Superior temporal gyrus (tissue), 1 donor: ENCODE measurements around the gene ABAT.

Source experiments
- DNase-seq: peaks from one replicate; pipeline ENCODE4 v3.0.0-alpha.2; 2016; ENCODE audit errors: extremely low spot score

ABAT gene

DNA sequence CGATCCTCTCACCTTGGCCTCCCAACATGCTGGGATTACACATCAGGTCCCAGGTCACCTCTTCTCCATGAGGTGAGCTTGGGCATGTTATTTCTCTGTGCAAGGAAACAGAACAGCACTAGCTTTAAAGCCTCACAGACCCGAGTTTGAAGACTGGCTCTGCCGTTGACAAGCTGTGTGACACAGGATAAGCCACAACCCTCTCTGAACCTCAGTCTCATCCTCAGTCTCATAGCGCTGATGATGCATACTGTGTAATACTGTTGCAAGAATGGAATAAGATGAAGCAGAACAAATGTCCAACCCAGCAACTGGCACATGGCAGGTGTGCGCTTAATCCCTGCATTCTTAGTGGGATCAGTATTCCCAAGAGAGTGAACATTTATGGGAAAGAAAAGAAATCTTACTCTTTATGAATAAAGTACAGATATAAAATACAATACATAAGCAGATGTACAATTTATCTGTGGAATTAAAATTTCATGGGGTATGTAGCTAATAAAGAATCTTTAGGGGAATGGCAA lies 43.5 kb downstream of the ABAT start:
- DNase-seq: no peak

DNA sequence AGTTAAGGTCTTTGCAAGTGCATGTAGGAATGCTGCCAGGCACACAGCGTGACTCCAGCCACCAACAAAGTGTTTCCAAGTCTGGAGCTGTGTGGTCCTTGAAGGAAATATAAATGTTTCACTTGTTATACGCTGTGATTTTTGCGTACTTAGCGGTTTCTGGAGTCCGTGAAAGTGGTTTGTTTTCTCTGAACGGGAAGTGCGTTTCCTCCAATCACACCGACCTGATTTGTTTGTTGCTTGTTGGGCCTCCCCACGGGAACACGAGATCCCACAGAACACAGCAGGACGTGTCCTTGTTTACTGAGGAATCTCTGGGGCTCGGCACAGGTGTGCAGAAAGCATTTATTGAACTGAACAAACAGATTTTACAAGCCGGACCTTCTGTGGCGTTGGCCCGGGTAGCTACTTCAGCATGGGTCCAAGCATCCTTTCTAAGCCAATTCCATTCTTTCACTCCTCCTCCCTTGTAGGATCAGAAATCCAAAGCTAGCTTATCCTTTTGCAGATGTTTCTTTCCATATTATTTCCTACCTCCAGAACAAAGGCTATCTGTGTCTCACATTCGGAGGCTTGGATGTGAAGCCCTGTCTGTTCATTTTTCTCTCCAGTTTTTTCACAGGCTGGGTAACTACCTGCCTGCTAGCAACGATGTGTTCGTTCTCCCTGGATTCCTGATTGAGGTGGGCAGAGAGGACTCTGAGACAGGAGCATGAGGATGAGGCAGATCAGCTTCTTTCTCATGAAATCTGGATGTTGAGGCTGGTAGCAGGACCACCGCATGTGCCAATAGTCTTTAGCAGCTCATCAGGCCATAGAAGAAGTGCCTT lies 44.6 kb downstream of the ABAT start:
- no peak for DNase-seq

- peak; percentile 42 for DNase-seq
Observed at GRCh38 chr16:8720080-8720966, 45.9 kb downstream of the ABAT start.

DNA sequence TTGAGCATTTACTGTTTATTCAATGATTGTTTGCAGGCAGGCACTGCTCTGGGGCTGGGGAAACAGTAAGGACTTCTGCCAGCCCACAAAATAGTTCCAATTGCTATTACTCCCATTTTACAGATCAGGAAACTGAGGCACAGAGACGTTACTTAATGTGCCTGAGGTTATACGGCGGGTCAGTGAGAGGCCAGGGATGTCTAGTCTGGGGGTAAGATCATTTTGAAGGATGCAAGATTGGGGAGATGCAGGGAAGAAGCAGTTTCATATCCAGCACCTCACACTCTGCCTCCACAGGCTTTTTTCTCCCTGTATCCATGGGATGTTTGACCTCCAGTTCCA lies 46.5 kb downstream of the ABAT start:
- no peak for DNase-seq

DNA sequence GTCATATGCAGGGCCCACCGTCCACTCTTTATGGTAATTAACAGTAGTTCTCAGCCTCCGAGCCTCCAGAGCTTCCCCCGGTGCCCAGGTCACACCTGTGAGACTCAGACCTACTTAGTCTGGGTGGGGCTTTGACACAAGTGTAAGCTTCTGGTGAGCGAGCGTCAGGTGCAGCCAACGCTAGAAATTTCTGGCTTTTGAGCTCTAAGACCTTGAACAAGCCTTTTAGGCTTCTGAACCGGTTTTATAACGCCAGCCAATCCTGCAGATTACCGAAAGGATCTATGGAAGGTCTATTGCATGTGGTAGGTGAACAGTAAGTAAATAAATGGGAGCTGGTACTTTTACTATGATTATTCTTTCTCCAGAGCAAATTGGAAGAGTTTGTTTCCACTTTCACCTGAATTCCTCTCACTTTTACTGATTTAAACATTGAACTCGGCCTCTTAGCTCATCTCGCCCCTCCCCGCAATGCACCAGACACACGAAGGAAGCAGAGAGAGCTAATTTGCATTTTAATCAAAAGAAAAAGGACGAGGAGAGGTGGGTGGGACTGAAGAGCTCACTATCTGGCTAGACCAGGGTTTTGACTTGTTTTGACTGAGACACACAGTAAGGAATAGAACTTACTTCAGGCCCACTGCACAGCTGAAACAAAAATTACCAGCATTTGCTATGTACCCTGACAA lies 47.1 kb downstream of the ABAT start:
- DNase-seq: no peak

GRCh38 chr16:8722025-8722348 lies 47.6 kb downstream of the ABAT start:
- no peak for DNase-seq

- DNase-seq: no peak
Observed at GRCh38 chr16:8725513-8726178, 51.2 kb downstream of the ABAT start.

- no peak for DNase-seq
Observed at GRCh38 chr16:8727131-8727806, 52.9 kb downstream of the ABAT start.

DNA sequence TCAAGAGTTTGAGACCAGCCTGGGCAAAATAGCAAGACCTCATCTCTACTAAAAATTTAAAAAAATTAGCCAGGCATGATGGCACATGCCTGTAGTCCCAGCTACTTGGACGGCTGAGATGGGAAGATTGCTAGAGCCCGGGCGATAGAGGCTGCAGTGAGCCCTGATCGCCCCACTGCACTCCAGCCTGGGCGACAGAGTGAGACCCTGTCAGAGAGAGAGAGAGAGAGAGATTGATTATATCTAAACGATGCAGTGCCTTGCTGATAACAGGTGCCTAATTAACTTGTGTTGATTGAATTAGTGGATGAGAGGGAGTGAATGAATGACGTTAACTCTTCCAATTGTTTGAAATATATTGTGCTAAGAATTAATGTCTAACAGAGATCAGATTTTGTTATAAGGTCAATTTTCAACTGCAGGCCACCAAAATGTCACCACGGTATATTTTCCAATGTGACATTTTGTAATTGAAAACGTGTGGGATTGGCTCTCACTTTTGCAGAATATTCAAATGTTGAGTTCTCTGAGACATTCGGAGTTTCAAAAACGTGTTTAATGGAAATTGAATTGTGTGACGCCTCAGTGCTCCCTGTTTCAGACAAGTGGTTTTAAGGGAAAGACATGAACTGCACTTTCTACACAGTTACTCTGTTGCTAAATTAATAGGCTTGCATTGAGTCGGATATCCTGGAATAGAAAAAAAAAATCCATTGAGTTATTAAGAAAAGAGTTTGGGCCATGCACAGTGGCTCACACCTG lies 53.6 kb downstream of the ABAT start:
- DNase-seq: no peak

DNA sequence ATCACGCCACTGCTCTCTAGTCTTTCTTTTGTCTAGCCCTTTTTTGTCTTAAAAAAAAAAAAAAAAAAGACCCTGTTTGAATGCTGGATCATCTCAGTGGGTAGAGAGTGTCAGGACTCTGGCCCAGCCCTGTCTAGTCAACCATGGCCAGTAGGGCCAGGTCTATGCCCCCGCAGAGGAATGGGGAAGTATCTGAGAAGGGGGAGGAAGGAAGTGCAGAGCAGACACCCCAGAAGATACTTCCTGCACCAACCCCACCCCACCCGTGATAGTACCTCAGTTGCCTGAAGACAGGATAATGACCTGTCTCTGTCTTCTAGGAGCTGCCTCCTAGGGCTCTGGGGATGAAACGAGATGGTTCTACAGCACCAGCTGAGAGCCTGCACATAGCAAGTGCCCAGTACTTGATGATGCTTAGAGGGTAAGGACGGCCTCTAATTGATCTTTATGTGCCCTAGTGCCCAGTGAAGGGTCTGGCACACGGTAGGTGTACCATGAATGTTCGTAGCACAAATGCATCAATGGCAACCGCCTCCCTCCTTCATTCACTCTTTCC lies 55.4 kb downstream of the ABAT start:
- no peak for DNase-seq

- no peak for DNase-seq
Observed at GRCh38 chr16:8730335-8730915, 56.0 kb downstream of the ABAT start.

GRCh38 chr16:8733849-8734540 lies 59.6 kb downstream of the ABAT start:
- no peak for DNase-seq

DNA sequence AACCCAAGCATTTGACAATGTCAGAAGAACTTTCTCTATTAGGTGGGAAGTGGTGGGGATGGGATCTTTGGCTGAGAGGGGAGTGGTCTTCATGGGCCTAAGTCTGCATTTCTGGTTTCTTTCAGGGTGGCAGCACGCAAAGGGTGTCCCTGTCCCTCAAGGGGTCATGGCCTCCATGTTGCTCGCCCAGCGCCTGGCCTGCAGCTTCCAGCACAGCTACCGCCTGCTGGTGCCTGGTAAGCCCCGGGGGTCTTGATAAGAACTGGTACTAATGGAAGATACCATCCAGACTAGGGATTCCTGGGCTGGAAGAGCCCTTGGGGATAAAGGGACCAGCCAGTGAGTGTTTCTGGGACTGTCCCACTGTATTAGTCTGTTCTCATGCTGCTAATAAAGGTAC lies 61.2 kb downstream of the ABAT start:
- no peak for DNase-seq

- DNase-seq: no peak
Observed at GRCh38 chr16:8736123-8736668, 61.8 kb downstream of the ABAT start.

- DNase-seq: no peak
Observed at GRCh38 chr16:8739151-8739550, 64.7 kb downstream of the ABAT start.

GRCh38 chr16:8739989-8740704 lies 65.7 kb downstream of the ABAT start:
- no peak for DNase-seq

DNA sequence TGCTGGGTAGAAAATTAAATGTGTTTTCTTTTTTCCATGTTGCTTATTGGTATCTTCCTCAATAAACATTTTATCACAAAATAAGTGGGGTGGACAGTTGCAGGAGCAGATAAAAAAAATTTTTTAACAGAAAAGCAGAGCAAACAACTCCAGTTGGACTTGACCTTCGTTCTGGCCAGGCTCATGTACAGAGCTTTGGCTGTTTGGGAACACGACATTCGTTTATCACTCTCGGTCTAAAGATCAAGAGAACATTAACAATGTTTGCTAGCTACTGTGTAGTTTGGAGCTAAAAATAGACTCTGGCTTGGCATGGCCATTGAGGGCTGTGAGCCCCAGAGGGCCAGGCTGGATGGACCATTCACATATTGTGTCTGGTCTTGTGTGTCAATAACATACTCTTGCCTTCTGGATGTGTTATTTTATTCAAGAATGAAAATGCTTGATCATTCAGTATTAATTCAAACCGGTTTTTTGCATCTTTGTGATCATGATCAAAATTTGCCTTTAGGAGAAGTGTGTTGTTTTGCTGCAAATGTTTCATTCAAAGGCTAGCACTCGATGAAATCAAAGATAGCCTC lies 66.4 kb downstream of the ABAT start:
- DNase-seq: no peak

GRCh38 chr16:8741636-8742035 lies 67.2 kb downstream of the ABAT start:
- DNase-seq: no peak
